HepG2 (cell line): ENCODE measurements around the gene SLC22A23. TPM values are rescaled to one million over a fixed set of nuclear protein-coding genes. Genes with fewer than 3 reads are reported as not detected.

ENCODE experiments used
- ATAC-seq: fragments of 200-7000 bp; cut with Tn5 transposase; 3 replicates; pipeline ENCODE4 v1.9.1; 2020; ENCODE audit warnings: mild to moderate bottlenecking, moderate library complexity
- BruUV-seq: library from RNA; stranded (reverse); fragments of 400-500 nt; replicated peaks from 2 replicates; lab custom pipeline; 2021; lab: Mats Ljungman, UMichigan
- CTCF ChIA-PET: fragments of 300-600 bp; formaldehyde crosslinking; extraction: SDS; loops from one replicate; lab custom pipeline; 2021; ENCODE audit warnings: low total read pairs, inconsistent platforms, low intra/inter-chr PET ratio; lab: Yijun Ruan, JAX
- POLR2A ChIA-PET: fragments of 350-600 bp; sonication (Branson Sonifier 250); formaldehyde crosslinking; loops from one replicate; lab custom pipeline; 2020; ENCODE audit warnings: antibody characterized with exemption, inconsistent platforms; lab: Yijun Ruan, JAX
- DNase-seq: peaks from one replicate; pipeline ENCODE4 v3.0.0-alpha.2; 2015; ENCODE audit warnings: low spot score
- FAIRE-seq: peaks from 3 replicates; lab custom pipeline; 2011; peaks lifted over from hg19 to GRCh38; lab: Jason Lieb, UNC
- H2AFZ ChIP-seq: one replicate; pipeline ENCODE4 v1.6.1; 2011; ENCODE audit warnings: low read length, inconsistent platforms
- H3K27ac ChIP-seq: fragments of 300-600 bp; 3 replicates; pipeline ENCODE4 v1.8.0; 2011; ENCODE audit warnings: mixed run types, mild to moderate bottlenecking, mixed read lengths, low read length, inconsistent platforms; ENCODE audit not compliant: insufficient read depth; ENCODE audit errors: extremely low read length
- H3K27me3 ChIP-seq, 2 experiments: fragments of 200-600 bp in 1 of 2; 2 replicates in 1 of 2; 3 replicates in 1 of 2; pipeline versions ENCODE4 v1.6.0 to v1.8.0; 2011; ENCODE audit warnings: low read length in 2 of 2, mild to moderate bottlenecking in 2 of 2, moderate library complexity in 2 of 2, inconsistent platforms in 1 of 2; ENCODE audit not compliant: insufficient read depth in 2 of 2, control insufficient read depth in 1 of 2
- H3K36me3 ChIP-seq, 2 experiments: fragments of 200-600 bp in 1 of 2; replicated peaks in 1 of 2; 2 replicates in 1 of 2; 3 replicates in 1 of 2; pipeline versions ENCODE4 v1.5.1 to v1.8.0; 2011; ENCODE audit warnings: low read length in 2 of 2, inconsistent platforms in 1 of 2; ENCODE audit not compliant: insufficient read depth in 2 of 2, control insufficient read depth in 1 of 2
- H3K4me1 ChIP-seq: 2 replicates; pipeline ENCODE4 v1.5.1; 2012; ENCODE audit warnings: low read length, inconsistent platforms; ENCODE audit not compliant: insufficient read depth
- H3K4me2 ChIP-seq: 2 replicates; pipeline ENCODE4 v1.6.0; 2011; ENCODE audit warnings: low read depth, low read length, inconsistent platforms
- H3K4me3 ChIP-seq, 3 experiments: fragments of 200-600 bp in 1 of 3; sonication (generic), shearing (Covaris generic) in 1 of 3; replicated peaks in 1 of 3; 2 replicates each; pipeline ENCODE4 v1.5.1; 2011 to 2016; ENCODE audit warnings: low read length in 3 of 3, inconsistent platforms in 2 of 3, low read depth in 2 of 3, mild to moderate bottlenecking in 2 of 3, control low read depth in 1 of 3, mixed read lengths in 1 of 3; ENCODE audit not compliant: insufficient read depth in 1 of 3
- H3K79me2 ChIP-seq: one replicate; pipeline ENCODE4 v1.6.1; 2011; ENCODE audit warnings: low read length, inconsistent platforms; ENCODE audit not compliant: insufficient read depth
- H3K9ac ChIP-seq: 2 replicates; pipeline ENCODE4 v1.6.0; 2011; ENCODE audit warnings: mild to moderate bottlenecking, low read depth, low read length, inconsistent platforms; ENCODE audit not compliant: insufficient read depth
- H3K9me3 ChIP-seq: 2 replicates; pipeline ENCODE4 v1.5.1; 2012; ENCODE audit warnings: mild to moderate bottlenecking, low read length
- H4K20me1 ChIP-seq: 2 replicates; pipeline ENCODE4 v1.6.0; 2011; ENCODE audit warnings: inconsistent platforms, mild to moderate bottlenecking, low read length, moderate library complexity; ENCODE audit not compliant: insufficient read depth
- ZNF235 ChIP-seq: sonication (generic); formaldehyde crosslinking; IDR thresholded peaks from 2 replicates; pipeline ENCODE4 v1.8.1; 2023; ENCODE audit warnings: mild to moderate bottlenecking, missing genetic modification reagents, borderline replicate concordance
- WGBS: methylation state at CpG from one replicate; pipeline ENCODE4 v1.1.6; 2017; ENCODE audit warnings: low lambda C conversion rate; 5-methylcytosine and 5-hydroxymethylcytosine counted together
- in situ Hi-C: cut with HindIII; loops from 2 replicates; pipeline ENCODE4 v1.10.0; 2017; ENCODE audit warnings: low pct_unique_long_range_greater_than_20kb; ENCODE audit not compliant: extremely low pct_ligation_motif_present
- intact Hi-C: fragments of 100-400 bp; cut with micrococcal nuclease; formaldehyde crosslinking; loops from one replicate; pipeline ENCODE4 v1.10.0; 2022; ENCODE audit not compliant: unreplicated experiment
- polyA plus RNA-seq, 8 experiments: library from polyadenylated mRNA; depleted of rRNA in 3 of 8; stranded (reverse) in 7 of 8; unstranded in 1 of 8; fragments of >200 nt; fragmentation: Illumina TruSeq in 4 of 8; extraction: Trizol in 4 of 8; gene quantifications; 2 replicates each; pipeline versions ENCODE4 v1.2.1 to v1.2.3, GENCODE V29; 2011 to 2016; ENCODE audit warnings: low read depth in 4 of 8, missing spikeins in 1 of 8, mixed read lengths in 1 of 8; ENCODE audit not compliant: insufficient read depth in 1 of 8
- total RNA-seq, 5 experiments: library from RNA; depleted of rRNA; stranded (reverse); fragments of >200 nt; fragmentation: Illumina TruSeq; extraction: Trizol; gene quantifications; 2 replicates each; pipeline ENCODE4 v1.2.3, GENCODE V29; 2016; ENCODE audit warnings: low read depth in 1 of 5
- TF ChIP-seq, protein P1 (sequence below): sonication (generic); formaldehyde crosslinking; IDR thresholded peaks from 2 replicates; pipeline ENCODE4 v1.5.0; 2020; ENCODE audit warnings: missing genetic modification reagents

The SLC22A23 gene
- total and polyA plus RNA-seq, 2 of the 13 experiments (the other 11 are each of a cell fraction or from before 2014, with no cell fraction given), result 11.8 to 17.5 TPM

GRCh38 chr6:3220366-3220765, 236.5 kb downstream of the SLC22A23 start:
- POLR2A ChIA-PET, result no interaction called here
- CTCF ChIA-PET, result no interaction called here
- no peak overlapping the region for H3K4me3 ChIP-seq
- no peak overlapping the region for H3K9ac ChIP-seq
- no peaks in the 10 kb centered on the region for H3K9me3 ChIP-seq
- no peak for TF ChIP-seq ZNF235
- TF ChIP-seq, protein P1, sequence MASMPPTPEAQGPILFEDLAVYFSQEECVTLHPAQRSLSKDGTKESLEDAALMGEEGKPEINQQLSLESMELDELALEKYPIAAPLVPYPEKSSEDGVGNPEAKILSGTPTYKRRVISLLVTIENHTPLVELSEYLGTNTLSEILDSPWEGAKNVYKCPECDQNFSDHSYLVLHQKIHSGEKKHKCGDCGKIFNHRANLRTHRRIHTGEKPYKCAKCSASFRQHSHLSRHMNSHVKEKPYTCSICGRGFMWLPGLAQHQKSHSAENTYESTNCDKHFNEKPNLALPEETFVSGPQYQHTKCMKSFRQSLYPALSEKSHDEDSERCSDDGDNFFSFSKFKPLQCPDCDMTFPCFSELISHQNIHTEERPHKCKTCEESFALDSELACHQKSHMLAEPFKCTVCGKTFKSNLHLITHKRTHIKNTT (CRISPR knock-in tag), result no peak
- H4K20me1 ChIP-seq, result no peaks in the 10 kb centered on the region
- no peaks in the 10 kb centered on the region for H3K4me1 ChIP-seq
- no peak for FAIRE-seq
- 23% methylated on average over 2 of the region's 2 CpGs for whole genome bisulfite sequencing
- H3K79me2 ChIP-seq, result no peaks in the 10 kb centered on the region
- ATAC-seq, result no peak
- no peak overlapping the region for H3K4me2 ChIP-seq
- intact Hi-C loops, result no loop called here
- no peak overlapping the region for H2AFZ ChIP-seq
- H3K27ac ChIP-seq, result no peak overlapping the region
- BruUV-seq, result no TSS peak
- DNase-seq, result no peak
- peaks cover 6 to 47% of the 10 kb centered on the region in 2 experiments for H3K27me3 ChIP-seq
- no peaks in the 10 kb centered on the region for H3K36me3 ChIP-seq
- in situ Hi-C loops, result no loop called here

Other genes with a start within 250 kb of the SLC22A23 start
- gene TUBB2B, start 229.4 kb downstream of the SLC22A23 start, total RNA-seq (2016; rRNA removed; fragmentation: Illumina TruSeq; extraction: Trizol), result 9.3 and 10.3 TPM in 2 replicates
- gene TUBB2B, start 229.4 kb downstream of the SLC22A23 start, polyA plus RNA-seq (2011; rRNA removed), result 23.6 and 39.5 TPM in 2 replicates
- gene PSMG4, start 198.1 kb downstream of the SLC22A23 start, total RNA-seq (2016; rRNA removed; fragmentation: Illumina TruSeq; extraction: Trizol), result 24.5 and 32.8 TPM in 2 replicates
- 28.5 and 32.8 TPM in 2 replicates for gene PSMG4, start 198.1 kb downstream of the SLC22A23 start, polyA plus RNA-seq (2011; rRNA removed)